Tibial nerve (tissue), 3 donors: Measurements from ENCODE around the gene TMEM135.

Experiments
- POLR2A ChIP-seq, 2 donors: fragments of 450-650 bp; IDR thresholded peaks; one replicate each; pipeline ENCODE4 v1.6.1; 2017; ENCODE audit warnings: antibody characterized with exemption in 2 of 2, mild to moderate bottlenecking in 2 of 2, moderate library complexity in 2 of 2
- TF ChIP-seq, protein P1 (sequence below), 5 experiments: fragments of 200-600 bp in 3 of 5; fragments of 450-650 bp in 2 of 5; sonication (generic) in 3 of 5; IDR thresholded peaks; one replicate each; pipeline ENCODE4 v1.5.1; 2016 to 2019; ENCODE audit warnings: antibody characterized with exemption in 5 of 5, mild to moderate bottlenecking in 3 of 5, moderate library complexity in 2 of 5

DNA sequence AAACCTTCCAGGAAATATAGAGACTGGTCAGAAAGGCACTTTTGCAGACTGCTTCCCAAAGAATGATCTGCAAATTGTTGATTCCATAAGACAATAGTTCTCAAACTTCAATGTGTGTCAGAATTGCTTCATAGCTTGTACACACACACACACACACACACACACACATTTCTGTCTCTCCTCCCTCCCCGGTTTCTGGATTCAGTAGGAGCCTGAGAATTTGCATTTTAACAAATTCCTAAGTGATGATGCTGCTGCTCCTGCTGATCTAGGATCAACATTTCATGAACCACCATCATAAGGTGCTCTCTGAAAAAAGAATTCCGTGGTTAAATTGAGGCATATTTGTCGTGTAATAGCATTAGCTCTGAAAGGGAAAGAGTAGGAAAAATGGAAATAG is 47.2 kb upstream of the TMEM135 start:
- TF ChIP-seq, protein P1, sequence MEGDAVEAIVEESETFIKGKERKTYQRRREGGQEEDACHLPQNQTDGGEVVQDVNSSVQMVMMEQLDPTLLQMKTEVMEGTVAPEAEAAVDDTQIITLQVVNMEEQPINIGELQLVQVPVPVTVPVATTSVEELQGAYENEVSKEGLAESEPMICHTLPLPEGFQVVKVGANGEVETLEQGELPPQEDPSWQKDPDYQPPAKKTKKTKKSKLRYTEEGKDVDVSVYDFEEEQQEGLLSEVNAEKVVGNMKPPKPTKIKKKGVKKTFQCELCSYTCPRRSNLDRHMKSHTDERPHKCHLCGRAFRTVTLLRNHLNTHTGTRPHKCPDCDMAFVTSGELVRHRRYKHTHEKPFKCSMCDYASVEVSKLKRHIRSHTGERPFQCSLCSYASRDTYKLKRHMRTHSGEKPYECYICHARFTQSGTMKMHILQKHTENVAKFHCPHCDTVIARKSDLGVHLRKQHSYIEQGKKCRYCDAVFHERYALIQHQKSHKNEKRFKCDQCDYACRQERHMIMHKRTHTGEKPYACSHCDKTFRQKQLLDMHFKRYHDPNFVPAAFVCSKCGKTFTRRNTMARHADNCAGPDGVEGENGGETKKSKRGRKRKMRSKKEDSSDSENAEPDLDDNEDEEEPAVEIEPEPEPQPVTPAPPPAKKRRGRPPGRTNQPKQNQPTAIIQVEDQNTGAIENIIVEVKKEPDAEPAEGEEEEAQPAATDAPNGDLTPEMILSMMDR (IDR thresholded peaks at IDR 0.05): no peak
- TF ChIP-seq POLR2A (IDR thresholded peaks at IDR 0.05): no peak
